ENCODE measurements around the gene SNRPD2. TPM values are rescaled to one million over a fixed set of nuclear protein-coding genes. Genes with fewer than 3 reads are reported as not detected.

The SNRPD2 gene
- total RNA-seq, 1 donor from 2014 or later = 507 TPM

DNA sequence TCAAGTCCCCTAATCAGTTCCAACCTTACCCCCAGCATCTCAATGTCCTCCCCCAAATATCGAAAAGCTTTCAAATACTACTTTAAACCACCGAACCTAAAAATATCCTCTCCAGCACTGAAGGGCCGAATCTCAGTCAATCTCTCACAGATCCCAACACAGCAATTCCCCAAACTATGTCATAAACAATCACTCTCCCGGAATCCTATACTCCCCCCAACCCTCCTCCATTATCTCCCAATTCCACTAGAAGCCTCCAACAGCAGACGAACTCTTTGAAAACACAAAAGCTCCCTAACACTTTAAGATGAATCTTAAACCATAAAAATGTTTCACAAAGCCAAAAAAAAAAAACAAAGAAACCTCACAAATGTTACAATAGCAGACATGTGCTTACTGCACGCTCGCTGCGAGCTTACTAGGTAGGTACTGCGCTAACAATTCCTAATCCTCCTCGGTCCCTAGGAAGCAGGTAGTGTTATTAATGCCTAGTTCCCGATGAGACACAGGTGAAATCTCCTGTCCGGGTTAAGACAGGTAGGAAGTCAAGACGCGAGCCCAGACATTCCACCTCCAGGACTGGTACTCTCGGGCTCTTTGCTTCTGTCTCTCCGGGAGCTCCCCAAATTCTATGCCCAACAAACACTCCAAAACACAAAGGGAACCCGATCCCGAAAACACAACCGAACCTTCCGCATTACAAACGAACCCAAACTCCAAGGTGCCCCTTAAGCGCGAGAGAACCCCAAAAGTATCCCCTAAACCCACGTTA is 24.8 kb upstream of the SNRPD2 start:
- Mint-ChIP-seq H3K4me1 (peaks cover 35% of the 10 kb centered on the region), H3K27ac (peak overlapping the region; percentile 92), H3K9me3 (no peaks in the 10 kb centered on the region), H3K4me3 (peak overlapping the region; percentile 96), H3K27me3 (no peaks in the 10 kb centered on the region), H3K36me3 (ENCODE audit: low read depth) (peaks cover 38% of the 10 kb centered on the region)
- ChIA-PET CTCF (interaction anchor here (0.6 to 1.5 kb wide), 4 partner anchors 9 to 75 kb away, joined by 3 to 9 read pairs (median 4); partner anchors contain the start of genes QPCTL and SIX5), POLR2A (interaction anchor here (0.6 to 7.1 kb wide), 29 partner anchors 8 to 901 kb away, joined by 3 to 123 read pairs (median 5); partner anchors contain the start of genes CALM3, FBXO46, FOSB and GIPR)
- TF ChIP-seq, protein P1, sequence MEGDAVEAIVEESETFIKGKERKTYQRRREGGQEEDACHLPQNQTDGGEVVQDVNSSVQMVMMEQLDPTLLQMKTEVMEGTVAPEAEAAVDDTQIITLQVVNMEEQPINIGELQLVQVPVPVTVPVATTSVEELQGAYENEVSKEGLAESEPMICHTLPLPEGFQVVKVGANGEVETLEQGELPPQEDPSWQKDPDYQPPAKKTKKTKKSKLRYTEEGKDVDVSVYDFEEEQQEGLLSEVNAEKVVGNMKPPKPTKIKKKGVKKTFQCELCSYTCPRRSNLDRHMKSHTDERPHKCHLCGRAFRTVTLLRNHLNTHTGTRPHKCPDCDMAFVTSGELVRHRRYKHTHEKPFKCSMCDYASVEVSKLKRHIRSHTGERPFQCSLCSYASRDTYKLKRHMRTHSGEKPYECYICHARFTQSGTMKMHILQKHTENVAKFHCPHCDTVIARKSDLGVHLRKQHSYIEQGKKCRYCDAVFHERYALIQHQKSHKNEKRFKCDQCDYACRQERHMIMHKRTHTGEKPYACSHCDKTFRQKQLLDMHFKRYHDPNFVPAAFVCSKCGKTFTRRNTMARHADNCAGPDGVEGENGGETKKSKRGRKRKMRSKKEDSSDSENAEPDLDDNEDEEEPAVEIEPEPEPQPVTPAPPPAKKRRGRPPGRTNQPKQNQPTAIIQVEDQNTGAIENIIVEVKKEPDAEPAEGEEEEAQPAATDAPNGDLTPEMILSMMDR (IDR thresholded peaks at IDR 0.05) = no peak
- intact Hi-C loops (cut with micrococcal nuclease) = loop anchor here (1.0 kb wide), 6 partner anchors 9 to 132 kb away; partner anchors contain the start of genes FBXO46, OPA3, QPCTL and SIX5
- DNase-seq = no peak
- no peak for ATAC-seq (ENCODE audit: low read depth)

DNA sequence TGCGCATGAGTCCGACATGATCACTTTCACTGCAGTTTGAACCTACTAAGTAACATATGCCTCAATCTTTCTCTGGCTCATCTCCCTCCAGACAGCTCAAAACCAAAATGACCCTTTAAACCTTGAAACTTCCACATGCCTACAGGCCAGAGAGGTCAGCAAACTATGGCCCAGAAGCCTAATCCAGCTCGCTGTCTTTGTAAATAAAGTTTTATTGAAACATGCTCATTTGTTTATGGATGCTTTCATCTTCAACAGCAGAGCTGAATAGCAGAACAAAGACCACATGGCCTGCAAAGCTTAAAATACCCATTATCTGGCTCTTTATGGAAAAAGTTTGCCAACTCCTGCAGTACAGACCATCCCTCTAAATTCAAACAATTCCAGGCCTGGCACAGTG is 23.4 kb upstream of the SNRPD2 start:
- intact Hi-C loops (cut with micrococcal nuclease) = no loop called here
- DNase-seq = no peak
- no peaks in the 10 kb centered on the region for H3K9me3 Mint-ChIP-seq
- ChIA-PET POLR2A (interaction anchor here (0.5 to 7.1 kb wide), 6 partner anchors 9 to 207 kb away, joined by 4 to 123 read pairs (median 26); partner anchors contain the start of genes QPCTL, SIX5 and SNRPD2), CTCF (interaction anchor here (1.3 to 1.9 kb wide), 2 partner anchors 22 to 54 kb away, joined by 4 to 7 read pairs; partner anchors contain the start of genes QPCTL and SIX5)
- H3K36me3 Mint-ChIP-seq (ENCODE audit: low read depth) = peaks cover 41% of the 10 kb centered on the region
- H3K4me3 Mint-ChIP-seq = no peak overlapping the region
- no peaks in the 10 kb centered on the region for H3K27me3 Mint-ChIP-seq
- ATAC-seq (ENCODE audit: low read depth) = no peak
- H3K27ac Mint-ChIP-seq = peak overlapping the region; percentile 11
- peaks cover 44% of the 10 kb centered on the region for H3K4me1 Mint-ChIP-seq
- TF ChIP-seq, protein P1 (IDR thresholded peaks at IDR 0.05) = no peak

GRCh38 chr19:45713141-45713540 is 21.4 kb upstream of the SNRPD2 start:
- Mint-ChIP-seq H3K9me3 (no peaks in the 10 kb centered on the region), H3K27me3 (no peaks in the 10 kb centered on the region), H3K36me3 (ENCODE audit: low read depth) (peaks cover 38% of the 10 kb centered on the region), H3K4me1 (peaks cover 44% of the 10 kb centered on the region), H3K27ac (no peak overlapping the region), H3K4me3 (no peak overlapping the region)
- ChIA-PET POLR2A (interaction anchor here (0.9 to 7.1 kb wide), 2 partner anchors 12 to 21 kb away, joined by 3 to 123 read pairs; partner anchors contain the start of genes QPCTL and SNRPD2), CTCF (no interaction called here)
- intact Hi-C loops (cut with micrococcal nuclease) = no loop called here
- ATAC-seq (ENCODE audit: low read depth) = no peak
- DNase-seq = no peak
- TF ChIP-seq, protein P1 (IDR thresholded peaks at IDR 0.05) = no peak

DNA sequence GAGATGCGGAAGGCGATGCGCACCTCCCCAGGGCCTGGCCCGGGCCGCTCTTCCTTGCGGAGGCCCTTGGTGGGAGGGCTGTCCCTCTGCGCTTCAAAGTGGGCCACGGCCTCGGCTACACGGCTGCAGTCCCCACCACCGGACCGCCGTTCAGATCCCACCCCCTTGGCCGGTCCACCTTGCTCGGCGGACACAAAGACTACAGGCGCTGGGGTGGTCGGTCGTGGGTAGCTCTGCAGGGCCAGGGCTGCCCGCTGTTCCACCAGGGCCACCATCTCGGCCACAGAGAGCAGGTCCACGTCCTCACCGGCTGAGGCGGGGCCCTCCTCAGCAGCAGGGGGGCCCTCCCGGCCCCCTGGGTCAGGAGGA is 20.9 kb upstream of the SNRPD2 start:
- TF ChIP-seq, protein P1 (IDR thresholded peaks at IDR 0.05) = no peak
- ATAC-seq (ENCODE audit: low read depth) (no peak), DNase-seq (no peak)
- intact Hi-C loops (cut with micrococcal nuclease) = no loop called here
- ChIA-PET CTCF (no interaction called here), POLR2A (interaction anchor here (7.1 kb wide), 1 partner anchor 20 kb away, joined by 123 read pairs; the partner anchor contains the start of genes QPCTL and SNRPD2)
- no peak overlapping the region for H3K27ac Mint-ChIP-seq
- no peak overlapping the region for H3K4me3 Mint-ChIP-seq
- H3K9me3 Mint-ChIP-seq = no peaks in the 10 kb centered on the region
- peaks cover 40% of the 10 kb centered on the region for H3K4me1 Mint-ChIP-seq
- H3K36me3 Mint-ChIP-seq (ENCODE audit: low read depth) = peaks cover 38% of the 10 kb centered on the region
- H3K27me3 Mint-ChIP-seq = no peaks in the 10 kb centered on the region

Measured in activated B cell treated with CpG ODN at 0.5 μM for 24 hours (primary cell).